ENCODE results near the gene SPTB.

- TF ChIP-seq CTCF (IDR thresholded peaks at IDR 0.05; ENCODE audit: borderline replicate concordance, extremely low read depth, low read length, poor library complexity, severe bottlenecking) (no peak), EZH2 (IDR thresholded peaks at IDR 0.05; ENCODE audit: borderline replicate concordance, low read depth, low read length, severe bottlenecking) (no peak)
These were observed 44.7 kb downstream of the SPTB start for GRCh38 chr14:64834965-64835364.

All from DND-41 (cell line).